Esophagus muscularis mucosa (tissue), 4 donors: ENCODE measurements around the gene CD207. TPM values are rescaled to one million over a fixed set of nuclear protein-coding genes. Genes with fewer than 3 reads are reported as not detected.

ENCODE experiments used
- DNase-seq: peaks from one replicate; pipeline ENCODE4 v3.0.0-alpha.2; 2017; ENCODE audit errors: extremely low spot score
- H3K27ac ChIP-seq, 4 donors: fragments of 200-600 bp; sonication (generic); replicated peaks in 1 of 4; 1 replicate in 3 of 4; 2 replicates in 1 of 4; pipeline ENCODE4 v1.5.1; 2016 to 2019; ENCODE audit warnings: mild to moderate bottlenecking in 1 of 4
- H3K27me3 ChIP-seq, 4 donors: fragments of 200-600 bp; sonication (generic); one replicate each; pipeline versions ENCODE4 v1.5.1 to v1.6.0; 2016 to 2019
- H3K36me3 ChIP-seq, 4 donors: fragments of 200-600 bp; sonication (generic); one replicate each; pipeline ENCODE4 v1.5.1; 2016 to 2019
- H3K4me1 ChIP-seq, 4 donors: fragments of 200-600 bp; sonication (generic); one replicate each; pipeline ENCODE4 v1.5.1; 2016 to 2019
- H3K4me3 ChIP-seq, 4 donors: fragments of 200-600 bp; sonication (generic); 1 replicate in 2 of 4; 2 replicates in 2 of 4; pipeline ENCODE4 v1.5.1; 2016 to 2019; ENCODE audit warnings: mild to moderate bottlenecking in 4 of 4, moderate library complexity in 1 of 4
- H3K9me3 ChIP-seq, 4 donors: fragments of 200-600 bp; sonication (generic); 1 replicate in 3 of 4; 2 replicates in 1 of 4; pipeline ENCODE4 v1.5.1; 2016 to 2019
- EP300 ChIP-seq: sonication (generic); formaldehyde crosslinking; IDR thresholded peaks from one replicate; pipeline ENCODE4 v1.6.1; 2017; ENCODE audit warnings: antibody characterized with exemption
- POLR2A ChIP-seq: fragments of 450-650 bp; IDR thresholded peaks from one replicate; pipeline ENCODE4 v1.6.1; 2017; ENCODE audit warnings: antibody characterized with exemption, moderate library complexity, mild to moderate bottlenecking, low read depth
- POLR2AphosphoS5 ChIP-seq, 2 donors: sonication (generic); formaldehyde crosslinking; IDR thresholded peaks; one replicate each; pipeline ENCODE4 v1.6.1; 2017; ENCODE audit warnings: antibody characterized with exemption in 2 of 2
- WGBS: methylation state at CpG from one replicate; pipeline ENCODE4 v1.1.5; 2018; 5-methylcytosine and 5-hydroxymethylcytosine counted together
- intact Hi-C: fragments of 100-400 bp; cut with DNase I; formaldehyde crosslinking; loops from one replicate; pipeline ENCODE4 v1.15.1; 2023
- total RNA-seq, 4 donors: library from RNA; depleted of rRNA; stranded (reverse); fragments of >200 nt; gene quantifications; one replicate each; pipeline versions ENCODE4 v1.1.0 to v1.2.1, GENCODE V29; 2016
- TF ChIP-seq, protein P1 (sequence below), 3 experiments: fragments of 200-600 bp in 2 of 3; fragments of 450-650 bp in 1 of 3; sonication (generic) in 2 of 3; IDR thresholded peaks; one replicate each; pipeline ENCODE4 v1.5.1; 2017 to 2019; ENCODE audit warnings: antibody characterized with exemption in 3 of 3, mild to moderate bottlenecking in 2 of 3, moderate library complexity in 1 of 3

CD207 gene
- total RNA-seq, 4 donors from 2014 or later, result 0.26 to 1.7 (median 0.68) TPM

DNA sequence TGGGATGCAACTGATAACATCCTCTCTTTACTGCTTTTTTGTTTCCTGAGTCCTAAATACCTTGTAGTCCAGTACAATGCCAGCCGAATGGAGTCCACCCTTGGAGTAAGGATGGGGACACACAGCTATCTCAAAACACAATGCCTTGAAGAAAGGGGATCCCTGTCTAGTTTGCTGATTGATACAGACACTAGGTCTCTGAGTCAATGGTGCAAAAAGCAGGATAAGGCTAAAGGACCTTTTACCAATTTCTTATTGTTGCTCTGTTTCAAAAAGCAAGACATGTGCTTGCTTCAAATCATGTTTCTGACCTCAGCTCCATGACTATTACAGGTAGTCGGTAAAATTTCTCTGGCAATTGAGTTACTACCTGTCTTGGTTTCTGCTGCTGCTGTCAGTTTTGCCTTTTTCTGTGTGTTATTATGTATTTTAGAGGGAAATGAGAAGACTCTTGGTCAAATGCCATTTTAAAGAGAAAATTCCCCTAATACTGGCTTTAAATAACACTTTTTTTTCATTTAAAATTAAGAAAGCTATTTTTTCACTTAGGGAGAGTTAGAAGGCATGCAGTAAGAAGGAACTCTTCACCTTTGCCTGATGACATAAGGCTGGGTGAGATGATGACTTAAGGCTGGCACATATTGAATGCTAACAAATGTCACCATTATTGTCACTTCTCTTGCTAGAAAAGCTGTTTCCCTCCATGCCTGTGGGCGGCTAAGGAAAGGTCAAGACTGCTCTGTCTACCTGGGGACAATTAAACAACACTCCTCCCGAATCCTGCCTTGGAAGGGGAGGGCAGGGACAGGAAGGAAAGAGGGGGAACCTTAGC, 40.2 kb downstream of the CD207 start:
- no peak for TF ChIP-seq POLR2A
- H3K4me3 ChIP-seq, result no peak overlapping the region
- DNase-seq, result no peak
- H3K27me3 ChIP-seq, result peaks cover 0 to 28% (median 4%) of the 10 kb centered on the region in 4 donors
- H3K9me3 ChIP-seq, result peaks cover 0 to 13% (median 5%) of the 10 kb centered on the region in 4 donors
- 76% methylated on average over 4 of the region's 4 CpGs for WGBS
- no peak overlapping the region for H3K27ac ChIP-seq
- intact Hi-C loops, result no loop called here
- peaks cover 0 to 5% (median 4%) of the 10 kb centered on the region in 4 donors for H3K4me1 ChIP-seq
- H3K36me3 ChIP-seq, result no peaks in the 10 kb centered on the region

DNA sequence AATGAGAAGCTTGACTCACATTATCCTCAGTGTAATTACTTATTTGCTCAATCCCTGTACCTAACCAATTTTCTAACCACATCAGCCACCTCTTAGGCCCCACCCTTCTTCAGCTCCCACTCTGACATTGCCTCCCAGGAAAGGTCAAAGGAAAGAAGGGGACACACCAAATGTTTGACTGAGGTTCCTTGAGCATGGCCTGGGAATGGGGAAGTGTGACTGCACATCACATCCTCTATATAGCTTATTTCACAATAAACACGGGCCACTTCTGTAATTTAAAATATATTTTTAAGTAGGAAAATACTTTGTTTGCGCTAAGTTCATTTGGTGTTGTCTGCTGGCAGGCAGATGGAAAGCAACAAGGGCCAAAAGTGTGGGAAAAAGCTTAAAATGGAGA, 42.2 kb downstream of the CD207 start:
- WGBS, result 74% methylated on average over 2 of the region's 2 CpGs
- TF ChIP-seq, protein P1, sequence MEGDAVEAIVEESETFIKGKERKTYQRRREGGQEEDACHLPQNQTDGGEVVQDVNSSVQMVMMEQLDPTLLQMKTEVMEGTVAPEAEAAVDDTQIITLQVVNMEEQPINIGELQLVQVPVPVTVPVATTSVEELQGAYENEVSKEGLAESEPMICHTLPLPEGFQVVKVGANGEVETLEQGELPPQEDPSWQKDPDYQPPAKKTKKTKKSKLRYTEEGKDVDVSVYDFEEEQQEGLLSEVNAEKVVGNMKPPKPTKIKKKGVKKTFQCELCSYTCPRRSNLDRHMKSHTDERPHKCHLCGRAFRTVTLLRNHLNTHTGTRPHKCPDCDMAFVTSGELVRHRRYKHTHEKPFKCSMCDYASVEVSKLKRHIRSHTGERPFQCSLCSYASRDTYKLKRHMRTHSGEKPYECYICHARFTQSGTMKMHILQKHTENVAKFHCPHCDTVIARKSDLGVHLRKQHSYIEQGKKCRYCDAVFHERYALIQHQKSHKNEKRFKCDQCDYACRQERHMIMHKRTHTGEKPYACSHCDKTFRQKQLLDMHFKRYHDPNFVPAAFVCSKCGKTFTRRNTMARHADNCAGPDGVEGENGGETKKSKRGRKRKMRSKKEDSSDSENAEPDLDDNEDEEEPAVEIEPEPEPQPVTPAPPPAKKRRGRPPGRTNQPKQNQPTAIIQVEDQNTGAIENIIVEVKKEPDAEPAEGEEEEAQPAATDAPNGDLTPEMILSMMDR (IDR thresholded peaks at IDR 0.05), result no peak
- TF ChIP-seq EP300 (no peak), POLR2A (no peak), POLR2AphosphoS5 (IDR thresholded peaks at IDR 0.05) (no peak)
- intact Hi-C loops, result no loop called here

DNA sequence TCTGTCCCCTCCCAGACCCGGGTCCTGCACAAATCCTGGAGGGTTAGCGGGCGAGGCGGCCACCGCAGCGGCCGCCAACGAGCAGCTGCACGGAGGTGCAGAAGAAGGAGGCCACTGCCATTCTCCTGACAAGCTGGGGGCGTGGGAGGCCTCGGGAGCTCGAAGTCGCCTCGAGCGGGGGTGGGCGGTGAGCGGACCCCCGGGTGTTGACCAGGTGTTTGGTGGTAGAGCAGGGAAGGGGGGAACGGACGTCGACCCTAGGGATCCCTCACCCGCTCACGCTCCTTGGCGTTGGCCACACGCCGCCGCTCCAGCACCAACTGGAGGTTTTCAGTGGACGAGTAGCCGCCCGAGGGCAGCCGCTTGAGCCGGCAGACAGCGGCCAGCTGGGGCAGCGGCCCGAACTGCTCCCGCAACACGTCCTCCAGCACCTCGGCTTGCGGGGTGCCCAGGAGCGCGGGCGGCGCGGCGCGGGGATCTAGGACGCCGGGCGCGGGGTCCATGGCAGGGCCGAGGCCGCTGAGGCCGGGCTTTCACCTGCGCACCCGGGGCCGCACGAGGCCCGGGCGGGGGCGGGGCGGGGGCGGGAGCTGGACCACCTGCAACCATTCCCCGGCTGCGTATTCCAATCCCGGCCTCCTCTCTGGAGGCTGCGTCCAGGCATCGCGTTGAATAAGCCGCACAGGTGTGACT, 45.3 kb downstream of the CD207 start, which contains the start of gene FIGLA:
FIGLA (minus strand) TSS at position 508 of the 693 bp plus-strand sequence; CDS start at position 503, 5 bp downstream.
- Histone ChIP-seq H3K27ac (no peak within 1 kb of the TSS), H3K4me1 (peaks cover 8 to 17% (median 15%) of the 10 kb centered on the region in 4 donors), H3K9me3 (no peaks in the 10 kb centered on the region), H3K27me3 (peaks cover 0 to 67% (median 15%) of the 10 kb centered on the region in 4 donors), H3K36me3 (no peaks in the 10 kb centered on the region), H3K4me3 (peak within 1 kb of the TSS; percentile 33 to 46 (median 37))
- intact Hi-C loops, result no loop called here
- TF ChIP-seq POLR2A, result no peak
- TF ChIP-seq EP300, result no peak
- TF ChIP-seq, protein P1 (IDR thresholded peaks at IDR 0.05), result no peak
- TF ChIP-seq POLR2AphosphoS5 (IDR thresholded peaks at IDR 0.05), result no peak
- 2% methylated on average over 21 of the region's 69 CpGs for WGBS
- no peak for DNase-seq

More for the DNA sequence above, 42.2 kb downstream of the CD207 start:
- DNase-seq, result no peak
- Histone ChIP-seq H3K36me3 (no peaks in the 10 kb centered on the region), H3K9me3 (no peaks in the 10 kb centered on the region), H3K4me1 (peaks cover 8 to 17% (median 15%) of the 10 kb centered on the region in 4 donors), H3K4me3 (no peak overlapping the region), H3K27me3 (peaks cover 0 to 41% (median 12%) of the 10 kb centered on the region in 4 donors), H3K27ac (no peak overlapping the region)

DNA sequence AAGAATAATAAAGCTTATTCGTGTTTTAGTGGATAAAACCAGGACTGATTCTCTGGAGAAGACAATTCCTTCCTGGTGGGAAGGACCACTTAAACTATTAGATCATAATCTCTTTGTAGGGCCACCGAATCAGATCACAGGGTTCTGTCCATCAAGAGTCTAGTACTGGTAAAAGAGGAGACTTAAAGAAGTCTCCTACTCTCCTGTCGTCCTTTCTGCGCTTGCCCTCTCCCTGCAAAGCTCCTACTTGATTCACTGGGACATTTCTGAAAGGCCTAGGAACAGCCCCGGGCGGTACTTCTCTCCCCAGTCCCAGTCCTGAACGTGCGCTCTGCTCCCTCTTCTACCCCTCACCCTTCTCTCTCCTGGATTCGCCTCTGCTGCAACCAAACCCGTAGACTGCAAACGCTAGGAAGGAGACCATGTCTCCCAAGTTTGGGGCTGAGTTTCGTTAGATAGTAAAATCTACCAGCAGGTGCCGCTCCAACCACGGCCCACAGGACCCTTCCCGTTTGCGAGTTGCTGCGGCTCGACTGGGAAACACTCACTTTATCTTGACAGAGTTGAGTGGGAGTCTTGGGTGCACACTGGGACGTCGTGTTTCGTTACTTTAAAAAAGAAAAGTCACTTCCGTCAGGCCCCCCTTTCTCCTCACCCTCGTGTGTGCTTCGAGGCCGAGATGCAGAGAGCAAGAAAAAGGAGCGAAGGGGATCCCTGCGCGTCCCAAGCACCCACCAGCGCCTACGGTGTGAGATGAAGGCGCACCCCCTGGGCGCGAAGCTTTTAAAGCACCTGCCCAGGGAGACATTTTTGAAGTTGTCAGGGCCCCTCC, 46.1 kb downstream of the CD207 start:
- no peak overlapping the region for H3K27ac ChIP-seq
- intact Hi-C loops, result no loop called here
- H3K4me1 ChIP-seq, result peaks cover 8 to 17% (median 15%) of the 10 kb centered on the region in 4 donors
- H3K9me3 ChIP-seq, result no peaks in the 10 kb centered on the region
- TF ChIP-seq EP300 (no peak), POLR2AphosphoS5 (IDR thresholded peaks at IDR 0.05) (no peak), POLR2A (no peak)
- TF ChIP-seq, protein P1 (IDR thresholded peaks at IDR 0.05), result peak; percentile 18 to 51 (median 38)
- H3K27me3 ChIP-seq, result peaks cover 0 to 67% (median 15%) of the 10 kb centered on the region in 4 donors
- no peaks in the 10 kb centered on the region for H3K36me3 ChIP-seq
- peak overlapping the region; percentile 33 to 46 (median 37) for H3K4me3 ChIP-seq
- DNase-seq, result no peak
- WGBS, result 4% methylated on average over 32 of the region's 33 CpGs
